Neutrophil (primary cell): ENCODE measurements around the gene WAPL.

Experiments used
- H3K27ac ChIP-seq: fragments of 200-600 bp; sonication (generic); 2 replicates; pipeline ENCODE4 v1.5.1; 2016; ENCODE audit warnings: mild to moderate bottlenecking, moderate library complexity
- H3K27me3 ChIP-seq: fragments of 200-600 bp; sonication (generic); 2 replicates; pipeline ENCODE4 v1.6.0; 2016; ENCODE audit warnings: mild to moderate bottlenecking
- H3K36me3 ChIP-seq: fragments of 200-600 bp; sonication (generic); 2 replicates; pipeline ENCODE4 v1.5.1; 2017
- H3K4me1 ChIP-seq, 2 experiments: fragments of 200-600 bp in 1 of 2; sonication (generic) in 1 of 2; 1 replicate in 1 of 2; 2 replicates in 1 of 2; pipeline versions ENCODE4 v1.5.1 to v1.6.1; 2013 to 2016; ENCODE audit warnings: low read depth in 1 of 2, low read length in 1 of 2, mild to moderate bottlenecking in 1 of 2, moderate library complexity in 1 of 2; ENCODE audit not compliant: control insufficient read depth in 1 of 2, insufficient read depth in 1 of 2
- H3K4me3 ChIP-seq, 2 experiments: fragments of 200-600 bp in 1 of 2; sonication (generic) in 1 of 2; 1 replicate in 1 of 2; 2 replicates in 1 of 2; pipeline ENCODE4 v1.5.1; 2013 to 2016; ENCODE audit warnings: low read depth in 1 of 2, low read length in 1 of 2, mild to moderate bottlenecking in 1 of 2, moderate library complexity in 1 of 2
- H3K9me3 ChIP-seq: fragments of 200-600 bp; sonication (generic); 2 replicates; pipeline ENCODE4 v1.5.1; 2016
- CTCF ChIP-seq: fragments of 200-600 bp; sonication (generic); IDR thresholded peaks from 2 replicates; pipeline ENCODE4 v1.5.1; 2016; ENCODE audit warnings: antibody characterized with exemption

The WAPL gene

GRCh38 chr10:86480571-86480970 lies 41.0 kb downstream of the WAPL start:
- Histone ChIP-seq H3K4me1 (no peaks in the 10 kb centered on the region), H3K4me3 (no peak overlapping the region), H3K27me3 (no peaks in the 10 kb centered on the region), H3K9me3 (no peaks in the 10 kb centered on the region), H3K27ac (no peak overlapping the region), H3K36me3 (peaks cover 66% of the 10 kb centered on the region)
- no peak for TF ChIP-seq CTCF

GRCh38 chr10:86472061-86472460 lies 49.5 kb downstream of the WAPL start:
- Histone ChIP-seq H3K27ac (no peak overlapping the region), H3K36me3 (peaks cover 82% of the 10 kb centered on the region), H3K27me3 (no peaks in the 10 kb centered on the region), H3K4me3 (no peak overlapping the region), H3K4me1 (no peaks in the 10 kb centered on the region), H3K9me3 (no peaks in the 10 kb centered on the region)
- TF ChIP-seq CTCF = no peak

- no peaks in the 10 kb centered on the region for H3K4me1 ChIP-seq
- no peaks in the 10 kb centered on the region for H3K27me3 ChIP-seq
- no peak overlapping the region for H3K4me3 ChIP-seq
- no peak overlapping the region for H3K27ac ChIP-seq
- TF ChIP-seq CTCF = no peak
- H3K36me3 ChIP-seq = peaks cover 88% of the 10 kb centered on the region
- no peaks in the 10 kb centered on the region for H3K9me3 ChIP-seq
Observed at GRCh38 chr10:86461963-86462804, 59.4 kb downstream of the WAPL start.

- H3K4me3 ChIP-seq = no peak overlapping the region
- TF ChIP-seq CTCF = no peak
- H3K27ac ChIP-seq = no peak overlapping the region
- H3K4me1 ChIP-seq = peaks cover 19 to 26% of the 10 kb centered on the region in 2 experiments
- H3K9me3 ChIP-seq = no peaks in the 10 kb centered on the region
- peaks cover 73% of the 10 kb centered on the region for H3K36me3 ChIP-seq
- H3K27me3 ChIP-seq = no peaks in the 10 kb centered on the region
Observed at GRCh38 chr10:86451604-86451960, 70.0 kb downstream of the WAPL start.

- Histone ChIP-seq H3K27ac (peak overlapping the region; percentile 80), H3K36me3 (peaks cover 73% of the 10 kb centered on the region), H3K9me3 (no peaks in the 10 kb centered on the region), H3K4me1 (peaks cover 19 to 26% of the 10 kb centered on the region in 2 experiments), H3K4me3 (no peak overlapping the region), H3K27me3 (no peaks in the 10 kb centered on the region)
- TF ChIP-seq CTCF = no peak
Observed at GRCh38 chr10:86450806-86451603, 70.6 kb downstream of the WAPL start.
